ENCODE results near the gene FGD2. TPM values are rescaled to one million over a fixed set of nuclear protein-coding genes. Genes with fewer than 3 reads are reported as not detected.

Gene FGD2
- total RNA-seq, 1 donor from 2014 or later, result not detected

- Mint-ChIP-seq H3K27ac (ENCODE audit: unreplicated experiment) (no peak overlapping the region), H3K27me3 (ENCODE audit: unreplicated experiment) (no peaks in the 10 kb centered on the region), H3K9me3 (ENCODE audit: unreplicated experiment) (no peaks in the 10 kb centered on the region), H3K4me1 (ENCODE audit: unreplicated experiment) (peaks cover 17% of the 10 kb centered on the region), H3K36me3 (ENCODE audit: unreplicated experiment) (peaks cover 17% of the 10 kb centered on the region), H3K4me3 (ENCODE audit: unreplicated experiment) (no peak overlapping the region)
- TF ChIP-seq CTCF (IDR thresholded peaks at IDR 0.05), result no peak
- no peak for DNase-seq (ENCODE audit: extremely low spot score, unreplicated experiment)
Observed at GRCh38 chr6:36963451-36964290, 41.8 kb upstream of the FGD2 start.

GRCh38 chr6:36964349-36964748, 41.1 kb upstream of the FGD2 start:
- peaks cover 19% of the 10 kb centered on the region for H3K36me3 Mint-ChIP-seq (ENCODE audit: unreplicated experiment)
- H3K4me3 Mint-ChIP-seq (ENCODE audit: unreplicated experiment), result no peak overlapping the region
- no peaks in the 10 kb centered on the region for H3K9me3 Mint-ChIP-seq (ENCODE audit: unreplicated experiment)
- H3K27ac Mint-ChIP-seq (ENCODE audit: unreplicated experiment), result no peak overlapping the region
- H3K4me1 Mint-ChIP-seq (ENCODE audit: unreplicated experiment), result peaks cover 19% of the 10 kb centered on the region
- DNase-seq (ENCODE audit: extremely low spot score, unreplicated experiment), result no peak
- no peaks in the 10 kb centered on the region for H3K27me3 Mint-ChIP-seq (ENCODE audit: unreplicated experiment)
- no peak for TF ChIP-seq CTCF (IDR thresholded peaks at IDR 0.05)

GRCh38 chr6:36964908-36965307, 40.5 kb upstream of the FGD2 start:
- Mint-ChIP-seq H3K9me3 (ENCODE audit: unreplicated experiment) (no peaks in the 10 kb centered on the region), H3K27me3 (ENCODE audit: unreplicated experiment) (no peaks in the 10 kb centered on the region), H3K36me3 (ENCODE audit: unreplicated experiment) (peaks cover 23% of the 10 kb centered on the region), H3K4me3 (ENCODE audit: unreplicated experiment) (no peak overlapping the region), H3K4me1 (ENCODE audit: unreplicated experiment) (peaks cover 20% of the 10 kb centered on the region), H3K27ac (ENCODE audit: unreplicated experiment) (no peak overlapping the region)
- no peak for TF ChIP-seq CTCF (IDR thresholded peaks at IDR 0.05)
- no peak for DNase-seq (ENCODE audit: extremely low spot score, unreplicated experiment)

GRCh38 chr6:36967301-36967700, 38.2 kb upstream of the FGD2 start:
- Mint-ChIP-seq H3K4me1 (ENCODE audit: unreplicated experiment) (peaks cover 9% of the 10 kb centered on the region), H3K27ac (ENCODE audit: unreplicated experiment) (no peak overlapping the region), H3K27me3 (ENCODE audit: unreplicated experiment) (no peaks in the 10 kb centered on the region), H3K36me3 (ENCODE audit: unreplicated experiment) (peaks cover 34% of the 10 kb centered on the region), H3K4me3 (ENCODE audit: unreplicated experiment) (no peak overlapping the region), H3K9me3 (ENCODE audit: unreplicated experiment) (no peaks in the 10 kb centered on the region)
- DNase-seq (ENCODE audit: extremely low spot score, unreplicated experiment), result no peak
- TF ChIP-seq CTCF (IDR thresholded peaks at IDR 0.05), result no peak

- Mint-ChIP-seq H3K4me1 (ENCODE audit: unreplicated experiment) (peaks cover 9% of the 10 kb centered on the region), H3K36me3 (ENCODE audit: unreplicated experiment) (peaks cover 37% of the 10 kb centered on the region), H3K4me3 (ENCODE audit: unreplicated experiment) (no peak overlapping the region), H3K27me3 (ENCODE audit: unreplicated experiment) (no peaks in the 10 kb centered on the region), H3K9me3 (ENCODE audit: unreplicated experiment) (no peaks in the 10 kb centered on the region), H3K27ac (ENCODE audit: unreplicated experiment) (no peak overlapping the region)
- no peak for DNase-seq (ENCODE audit: extremely low spot score, unreplicated experiment)
- TF ChIP-seq CTCF (IDR thresholded peaks at IDR 0.05), result no peak
Observed at GRCh38 chr6:36967757-36968156, 37.7 kb upstream of the FGD2 start.

Data from osteocyte (in vitro differentiated cells).